HepG2 (cell line): ENCODE measurements around the gene CUL4B. TPM values are rescaled to one million over a fixed set of nuclear protein-coding genes. Genes with fewer than 3 reads are reported as not detected.

Source experiments
- ADNP ChIP-seq: sonication (generic); formaldehyde crosslinking; IDR thresholded peaks from 2 replicates; pipeline ENCODE4 v1.4.0; 2020; ENCODE audit warnings: missing genetic modification reagents
- CBX1 ChIP-seq: IDR thresholded peaks from one replicate; pipeline ENCODE4 v1.6.1; 2016; ENCODE audit warnings: antibody characterized with exemption, low read depth
- CSRNP2 ChIP-seq: sonication (generic); formaldehyde crosslinking; conservative IDR thresholded peaks from 2 replicates; pipeline ENCODE4 v1.8.0; 2022; ENCODE audit warnings: low read depth, missing genetic modification reagents
- GMEB1 ChIP-seq: sonication (generic); formaldehyde crosslinking; IDR thresholded peaks from 2 replicates; pipeline ENCODE4 v1.5.1; 2020; ENCODE audit warnings: missing genetic modification reagents, mild to moderate bottlenecking, borderline replicate concordance
- GTF3A ChIP-seq: sonication (generic); formaldehyde crosslinking; conservative IDR thresholded peaks from 2 replicates; pipeline ENCODE4 v1.4.0; 2020; ENCODE audit warnings: mild to moderate bottlenecking, missing genetic modification reagents
- HIVEP1 ChIP-seq: sonication (generic); formaldehyde crosslinking; IDR thresholded peaks from 2 replicates; pipeline ENCODE4 v1.4.0; 2020; ENCODE audit warnings: mild to moderate bottlenecking, missing genetic modification reagents
- IRX3 ChIP-seq: sonication (generic); formaldehyde crosslinking; IDR thresholded peaks from 2 replicates; pipeline ENCODE4 v1.8.1; 2023; ENCODE audit warnings: mild to moderate bottlenecking, low read depth, missing genetic modification reagents, borderline replicate concordance
- PRMT3 ChIP-seq: sonication (generic); formaldehyde crosslinking; IDR thresholded peaks from 2 replicates; pipeline ENCODE4 v1.8.1; 2022; ENCODE audit warnings: low read depth, mild to moderate bottlenecking, moderate library complexity, missing genetic modification reagents, borderline replicate concordance
- RBAK ChIP-seq: sonication (generic); formaldehyde crosslinking; IDR thresholded peaks from 2 replicates; pipeline ENCODE4 v1.5.1; 2020; ENCODE audit warnings: mild to moderate bottlenecking, missing genetic modification reagents
- RBM39 ChIP-seq: fragments of 200-400 bp; formaldehyde crosslinking; IDR thresholded peaks from one replicate; pipeline ENCODE4 v1.6.1; 2018; ENCODE audit warnings: antibody characterized with exemption, mild to moderate bottlenecking, low read depth, low read length; ENCODE audit not compliant: poor library complexity, severe bottlenecking
- RFXANK ChIP-seq: IDR thresholded peaks from 2 replicates; pipeline ENCODE4 v1.6.1; 2016
- TEF ChIP-seq: sonication (generic); formaldehyde crosslinking; IDR thresholded peaks from 2 replicates; pipeline ENCODE4 v1.5.0; 2020; ENCODE audit warnings: missing genetic modification reagents
- ZFP91 ChIP-seq: sonication (generic); formaldehyde crosslinking; IDR thresholded peaks from 2 replicates; pipeline ENCODE4 v1.9.0; 2022; ENCODE audit warnings: missing genetic modification reagents, mild to moderate bottlenecking, borderline replicate concordance
- ZHX1 ChIP-seq: sonication (generic); formaldehyde crosslinking; IDR thresholded peaks from 2 replicates; pipeline ENCODE4 v1.8.1; 2022; ENCODE audit warnings: low read depth, mild to moderate bottlenecking, missing genetic modification reagents
- ZNF343 ChIP-seq: sonication (generic); formaldehyde crosslinking; IDR thresholded peaks from 2 replicates; pipeline ENCODE4 v1.4.0; 2020; ENCODE audit warnings: mild to moderate bottlenecking, missing genetic modification reagents
- ZNF430 ChIP-seq: sonication (generic); formaldehyde crosslinking; IDR thresholded peaks from 2 replicates; pipeline ENCODE4 v1.9.0; 2021; ENCODE audit warnings: mild to moderate bottlenecking, missing genetic modification reagents
- ZNF550 ChIP-seq: sonication (generic); formaldehyde crosslinking; IDR thresholded peaks from 2 replicates; pipeline ENCODE4 v1.4.0; 2020; ENCODE audit warnings: mild to moderate bottlenecking, missing genetic modification reagents, borderline replicate concordance
- ZNF644 ChIP-seq: IDR thresholded peaks from 2 replicates; pipeline ENCODE4 v1.6.1; 2016; ENCODE audit warnings: low read depth
- polyA plus RNA-seq, 8 experiments: library from polyadenylated mRNA; depleted of rRNA in 3 of 8; stranded (reverse) in 7 of 8; unstranded in 1 of 8; fragments of >200 nt; fragmentation: Illumina TruSeq in 4 of 8; extraction: Trizol in 4 of 8; gene quantifications; 2 replicates each; pipeline versions ENCODE4 v1.2.1 to v1.2.3, GENCODE V29; 2011 to 2016; ENCODE audit warnings: low read depth in 4 of 8, missing spikeins in 1 of 8, mixed read lengths in 1 of 8; ENCODE audit not compliant: insufficient read depth in 1 of 8
- total RNA-seq, 5 experiments: library from RNA; depleted of rRNA; stranded (reverse); fragments of >200 nt; fragmentation: Illumina TruSeq; extraction: Trizol; gene quantifications; 2 replicates each; pipeline ENCODE4 v1.2.3, GENCODE V29; 2016; ENCODE audit warnings: low read depth in 1 of 5

The CUL4B gene
- total and polyA plus RNA-seq, 2 of the 13 experiments (the other 11 are each of a cell fraction or from before 2014, with no cell fraction given), result 21.6 to 28.5 TPM

GRCh38 chrX:120560842-120561633 is at the start of gene CUL4B (continued):
- TF ChIP-seq ZHX1 (CRISPR knock-in tag) (no peak), RFXANK (no peak), ZNF343 (CRISPR knock-in tag) (no peak), HIVEP1 (CRISPR knock-in tag) (no peak), PRMT3 (no peak), TEF (CRISPR knock-in tag) (no peak), GTF3A (CRISPR knock-in tag) (no peak), ADNP (CRISPR knock-in tag) (no peak), CSRNP2 (CRISPR knock-in tag) (no peak), IRX3 (no peak), ZFP91 (peak; percentile 52; the same call in 1 of the 2 replicates), ZNF430 (CRISPR knock-in tag) (no peak), RBAK (CRISPR knock-in tag) (no peak), GMEB1 (CRISPR knock-in tag) (no peak), RBM39 (no peak), ZNF644 (CRISPR knock-in tag) (no peak), ZNF550 (no peak), CBX1 (no peak)
